Type B pancreatic cell (in vitro differentiated cells): Measurements from ENCODE around the gene RNF187. TPM values are rescaled to one million over a fixed set of nuclear protein-coding genes. Genes with fewer than 3 reads are reported as not detected.

Experiments used
- DNase-seq: peaks from one replicate; pipeline ENCODE4 v3.0.0; 2021; ENCODE audit warnings: mixed read lengths; ENCODE audit not compliant: unreplicated experiment; ENCODE audit errors: extremely low spot score
- H3K27ac Mint-ChIP-seq: 2 replicates; pipeline ENCODE4 v1.8.0; 2021; ENCODE audit warnings: mild to moderate bottlenecking, mixed read lengths
- H3K27me3 Mint-ChIP-seq: 2 replicates; pipeline ENCODE4 v1.8.0; 2021; ENCODE audit warnings: mixed read lengths
- H3K36me3 Mint-ChIP-seq: 2 replicates; pipeline ENCODE4 v1.8.0; 2021; ENCODE audit warnings: mixed read lengths
- H3K4me1 Mint-ChIP-seq: one replicate; pipeline ENCODE4 v1.8.0; 2021; ENCODE audit warnings: mixed read lengths; ENCODE audit not compliant: unreplicated experiment
- H3K4me3 Mint-ChIP-seq: 2 replicates; pipeline ENCODE4 v1.8.0; 2021; ENCODE audit warnings: mild to moderate bottlenecking, mixed read lengths
- H3K9me3 Mint-ChIP-seq: 2 replicates; pipeline ENCODE4 v1.8.0; 2021; ENCODE audit warnings: mixed read lengths
- total RNA-seq: library from RNA; stranded (reverse); gene quantifications from 2 replicates; pipeline ENCODE4 v1.2.1, GENCODE V29; 2021; ENCODE audit warnings: low replicate concordance
- TF ChIP-seq, protein P1 (sequence below): fragments of 200-600 bp; sonication (generic); conservative IDR thresholded peaks from 2 replicates; pipeline ENCODE4 v1.5.0; 2021; ENCODE audit warnings: antibody characterized with exemption, mild to moderate bottlenecking

The RNF187 gene
- total RNA-seq, 1 donor from 2014 or later: 117 TPM

DNA sequence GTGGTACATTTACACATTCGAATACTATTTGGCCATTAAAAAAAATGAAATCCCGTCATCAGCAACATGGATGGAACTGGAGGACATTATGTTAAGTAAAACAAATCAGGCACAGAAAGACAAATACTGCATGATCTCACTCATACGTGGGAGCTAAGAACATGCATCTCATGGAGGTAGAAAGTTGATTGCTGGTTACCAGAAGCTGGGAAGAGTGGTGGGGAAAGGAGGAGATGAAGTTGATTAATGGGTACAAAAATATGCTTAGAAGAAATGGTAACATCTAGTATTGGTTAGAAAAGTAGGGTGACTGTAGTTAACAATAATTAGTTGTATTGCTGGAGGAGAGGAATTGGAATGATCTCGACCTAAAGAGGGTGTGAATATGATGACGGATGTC is 24.6 kb upstream of the RNF187 start:
- Mint-ChIP-seq H3K9me3 (no peaks in the 10 kb centered on the region), H3K27me3 (peaks cover 67% of the 10 kb centered on the region), H3K36me3 (no peaks in the 10 kb centered on the region), H3K4me1 (peaks cover 25% of the 10 kb centered on the region), H3K4me3 (peak overlapping the region; percentile 94), H3K27ac (no peak overlapping the region)
- DNase-seq: no peak
- TF ChIP-seq, protein P1, sequence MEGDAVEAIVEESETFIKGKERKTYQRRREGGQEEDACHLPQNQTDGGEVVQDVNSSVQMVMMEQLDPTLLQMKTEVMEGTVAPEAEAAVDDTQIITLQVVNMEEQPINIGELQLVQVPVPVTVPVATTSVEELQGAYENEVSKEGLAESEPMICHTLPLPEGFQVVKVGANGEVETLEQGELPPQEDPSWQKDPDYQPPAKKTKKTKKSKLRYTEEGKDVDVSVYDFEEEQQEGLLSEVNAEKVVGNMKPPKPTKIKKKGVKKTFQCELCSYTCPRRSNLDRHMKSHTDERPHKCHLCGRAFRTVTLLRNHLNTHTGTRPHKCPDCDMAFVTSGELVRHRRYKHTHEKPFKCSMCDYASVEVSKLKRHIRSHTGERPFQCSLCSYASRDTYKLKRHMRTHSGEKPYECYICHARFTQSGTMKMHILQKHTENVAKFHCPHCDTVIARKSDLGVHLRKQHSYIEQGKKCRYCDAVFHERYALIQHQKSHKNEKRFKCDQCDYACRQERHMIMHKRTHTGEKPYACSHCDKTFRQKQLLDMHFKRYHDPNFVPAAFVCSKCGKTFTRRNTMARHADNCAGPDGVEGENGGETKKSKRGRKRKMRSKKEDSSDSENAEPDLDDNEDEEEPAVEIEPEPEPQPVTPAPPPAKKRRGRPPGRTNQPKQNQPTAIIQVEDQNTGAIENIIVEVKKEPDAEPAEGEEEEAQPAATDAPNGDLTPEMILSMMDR: no peak

DNA sequence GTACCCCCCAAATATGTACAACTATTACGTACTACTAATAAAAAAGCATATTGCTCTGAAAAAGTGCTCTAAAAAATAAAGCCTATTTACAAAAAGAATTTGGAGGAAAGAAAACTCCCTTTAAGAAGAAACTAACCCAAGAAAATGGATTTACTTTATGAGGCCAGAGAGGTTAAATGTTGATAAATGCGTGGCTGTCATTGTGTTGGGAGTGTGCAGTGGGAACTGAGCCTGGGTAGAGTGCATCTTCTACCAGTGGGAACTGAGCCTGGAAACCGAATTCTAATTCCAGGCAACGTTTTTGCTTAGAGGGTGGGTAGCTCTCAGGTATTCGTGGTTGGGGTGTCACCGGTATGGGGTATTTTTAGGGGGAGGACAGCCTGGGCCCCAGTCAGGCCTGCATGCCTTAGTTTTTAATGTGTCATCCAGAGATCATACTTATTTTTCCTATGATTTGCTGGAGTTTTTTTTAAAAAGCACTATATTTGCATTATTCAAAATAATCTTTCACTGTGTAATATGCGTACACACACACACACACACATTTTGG is 24.1 kb upstream of the RNF187 start:
- Mint-ChIP-seq H3K27ac (no peak overlapping the region), H3K4me1 (peaks cover 25% of the 10 kb centered on the region), H3K27me3 (peaks cover 67% of the 10 kb centered on the region), H3K36me3 (no peaks in the 10 kb centered on the region), H3K4me3 (peak overlapping the region; percentile 94), H3K9me3 (no peaks in the 10 kb centered on the region)
- no peak for DNase-seq
- TF ChIP-seq, protein P1: no peak

DNA sequence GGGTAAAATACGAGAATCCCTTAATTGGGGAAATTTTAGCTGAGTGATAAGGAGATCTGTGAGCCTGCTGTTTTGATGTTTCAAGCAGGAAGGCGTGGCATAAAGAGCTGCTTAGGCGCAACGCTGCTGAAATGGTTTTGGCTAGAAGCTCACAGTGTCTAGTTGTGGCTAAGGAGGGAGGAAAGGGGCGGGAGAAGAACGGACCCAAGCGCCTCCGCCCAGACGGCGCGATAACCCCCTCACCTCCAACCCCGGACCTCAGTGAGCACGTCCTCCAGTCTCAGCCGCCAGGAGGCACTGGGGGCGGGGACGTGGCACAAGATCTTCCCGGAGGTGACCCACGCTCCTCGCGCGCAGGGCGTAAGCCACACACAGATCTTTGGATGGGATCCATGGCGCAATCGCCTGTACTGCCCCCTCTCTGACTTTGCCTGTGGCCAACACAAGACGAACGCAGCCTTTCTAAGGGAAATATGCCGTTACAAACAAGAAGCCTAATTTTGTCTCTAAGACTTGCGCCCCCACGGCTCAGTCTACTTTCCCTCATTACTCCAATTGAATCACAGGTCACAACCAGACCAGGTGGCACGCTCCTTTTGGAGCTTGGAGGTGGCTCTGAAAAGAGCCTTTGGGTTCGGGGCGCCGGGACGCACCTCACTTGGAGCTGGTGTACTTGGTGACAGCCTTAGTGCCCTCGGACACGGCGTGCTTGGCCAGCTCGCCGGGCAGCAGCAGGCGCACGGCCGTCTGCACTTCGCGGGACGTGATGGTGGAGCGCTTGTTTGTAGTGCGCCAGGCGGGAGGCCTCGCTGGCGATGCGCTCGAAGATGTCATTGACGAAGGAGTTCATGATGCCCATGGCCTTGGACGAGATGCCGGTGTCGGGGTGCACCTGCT is 23.4 kb upstream of the RNF187 start:
- Mint-ChIP-seq H3K27ac (peak overlapping the region; percentile 79), H3K27me3 (peaks cover 69% of the 10 kb centered on the region), H3K9me3 (no peaks in the 10 kb centered on the region), H3K36me3 (no peaks in the 10 kb centered on the region), H3K4me1 (peaks cover 22% of the 10 kb centered on the region), H3K4me3 (peak overlapping the region; percentile 94)
- no peak for DNase-seq
- TF ChIP-seq, protein P1: peak; percentile 52

DNA sequence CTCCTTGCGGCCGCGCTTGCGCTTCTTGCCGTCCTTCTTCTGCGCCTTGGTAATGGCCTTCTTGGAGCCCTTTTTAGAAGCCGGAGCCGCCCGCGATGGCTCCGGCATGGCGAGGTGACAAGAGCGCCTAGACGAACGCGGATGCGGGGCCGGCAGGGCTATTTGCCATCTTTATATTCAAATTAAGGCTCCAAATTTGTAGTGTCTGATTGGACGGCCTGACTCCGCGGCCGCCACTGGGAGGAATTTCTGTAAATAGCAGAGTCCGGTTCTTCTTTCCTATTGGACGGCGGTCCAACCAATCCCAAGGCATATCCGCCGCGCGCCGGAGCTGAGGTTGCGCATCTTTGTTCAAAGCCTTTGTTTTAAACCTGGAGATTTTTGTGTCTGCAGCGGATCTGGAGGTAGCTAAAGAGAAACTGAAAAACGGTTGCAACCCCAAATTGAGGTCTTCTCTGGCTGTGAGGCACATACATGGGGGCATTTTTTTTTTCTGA is 22.6 kb upstream of the RNF187 start:
- TF ChIP-seq, protein P1: no peak
- DNase-seq: peak; percentile 84
- Mint-ChIP-seq H3K27me3 (peaks cover 71% of the 10 kb centered on the region), H3K27ac (peak overlapping the region; percentile 79), H3K36me3 (no peaks in the 10 kb centered on the region), H3K9me3 (no peaks in the 10 kb centered on the region), H3K4me3 (peak overlapping the region; percentile 94), H3K4me1 (peaks cover 18% of the 10 kb centered on the region)

DNA sequence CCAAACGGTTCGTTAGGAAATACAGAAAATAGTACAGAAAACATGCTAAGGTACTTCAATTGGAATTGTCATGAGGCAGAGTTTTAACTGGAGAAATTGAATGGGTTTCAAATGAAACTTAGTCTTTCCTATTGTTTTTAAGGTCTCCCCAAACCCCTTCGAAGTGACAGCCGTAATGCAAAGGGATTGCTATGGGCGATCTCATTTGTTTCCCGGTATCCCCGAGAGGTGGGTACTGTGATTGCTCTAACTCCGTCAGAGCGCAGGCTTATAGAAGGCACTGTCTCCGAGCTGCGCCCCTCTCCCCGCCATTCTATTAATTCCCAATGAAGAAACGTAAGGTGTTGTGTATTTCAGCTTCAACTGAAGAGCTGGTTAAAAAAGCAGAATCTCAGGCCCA is 22.0 kb upstream of the RNF187 start:
- no peaks in the 10 kb centered on the region for H3K36me3 Mint-ChIP-seq
- H3K9me3 Mint-ChIP-seq: no peaks in the 10 kb centered on the region
- H3K27ac Mint-ChIP-seq: peak overlapping the region; percentile 79
- DNase-seq: no peak
- peak overlapping the region; percentile 94 for H3K4me3 Mint-ChIP-seq
- H3K4me1 Mint-ChIP-seq: peaks cover 18% of the 10 kb centered on the region
- peaks cover 71% of the 10 kb centered on the region for H3K27me3 Mint-ChIP-seq
- TF ChIP-seq, protein P1: no peak
